SKM-1 (cell line): ENCODE measurements around the gene TMEM174.

Source experiments
- DNase-seq: peaks from one replicate; lab custom pipeline; 2025; ENCODE audit not compliant: unreplicated experiment; lab: John Stamatoyannopoulos, UW

The TMEM174 gene, protein sequence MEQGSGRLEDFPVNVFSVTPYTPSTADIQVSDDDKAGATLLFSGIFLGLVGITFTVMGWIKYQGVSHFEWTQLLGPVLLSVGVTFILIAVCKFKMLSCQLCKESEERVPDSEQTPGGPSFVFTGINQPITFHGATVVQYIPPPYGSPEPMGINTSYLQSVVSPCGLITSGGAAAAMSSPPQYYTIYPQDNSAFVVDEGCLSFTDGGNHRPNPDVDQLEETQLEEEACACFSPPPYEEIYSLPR

GRCh38 chr5:73172951-73173350, at the start of gene TMEM174:
Gene TMEM174, plus strand, starts transcription at chr5:73173193. Its CDS starts 51 bp downstream, at chr5:73173244.
- no peak for DNase-seq

DNA sequence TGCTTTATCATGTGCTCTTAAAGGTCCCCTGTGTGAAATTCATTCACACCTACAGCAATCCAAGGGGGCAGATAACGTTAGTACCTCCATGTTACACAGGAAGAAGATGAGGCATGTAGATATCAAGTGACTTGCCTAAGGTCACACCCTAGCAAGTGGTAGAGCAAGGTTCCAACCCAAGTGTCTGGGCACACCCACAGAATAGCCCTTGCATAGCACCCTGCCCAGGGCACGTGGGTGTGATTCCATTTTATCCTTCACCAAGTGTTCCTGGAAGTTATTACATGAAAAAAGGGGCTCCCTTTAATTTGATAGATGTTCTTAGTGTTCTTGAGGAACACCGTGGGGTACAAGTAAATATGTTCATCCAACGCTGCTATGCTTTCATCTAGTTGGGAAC, 47.7 kb upstream of the TMEM174 start:
- no peak for DNase-seq

DNA sequence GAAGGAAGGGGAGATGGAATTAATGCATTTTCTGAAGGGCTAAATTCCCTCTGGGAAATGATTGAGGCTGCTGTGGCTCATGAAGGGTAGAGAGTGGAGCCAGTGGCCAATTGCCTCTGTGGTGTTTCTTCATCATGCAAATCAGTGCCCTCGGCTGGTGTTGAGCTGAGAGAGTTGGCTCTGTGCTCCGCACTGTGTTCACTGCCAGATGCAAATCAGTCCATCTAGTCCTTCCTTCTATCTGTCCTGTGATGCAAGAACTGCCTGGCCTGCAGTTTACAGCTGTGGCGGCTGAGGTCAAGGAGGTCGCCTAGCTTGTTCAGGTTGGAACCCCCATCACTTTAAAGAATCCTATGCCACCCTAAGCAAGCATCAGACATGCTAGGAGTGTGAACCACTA, 46.6 kb upstream of the TMEM174 start:
- no peak for DNase-seq

GRCh38 chr5:73126957-73127356, 46.0 kb upstream of the TMEM174 start:
- DNase-seq, result no peak

DNA sequence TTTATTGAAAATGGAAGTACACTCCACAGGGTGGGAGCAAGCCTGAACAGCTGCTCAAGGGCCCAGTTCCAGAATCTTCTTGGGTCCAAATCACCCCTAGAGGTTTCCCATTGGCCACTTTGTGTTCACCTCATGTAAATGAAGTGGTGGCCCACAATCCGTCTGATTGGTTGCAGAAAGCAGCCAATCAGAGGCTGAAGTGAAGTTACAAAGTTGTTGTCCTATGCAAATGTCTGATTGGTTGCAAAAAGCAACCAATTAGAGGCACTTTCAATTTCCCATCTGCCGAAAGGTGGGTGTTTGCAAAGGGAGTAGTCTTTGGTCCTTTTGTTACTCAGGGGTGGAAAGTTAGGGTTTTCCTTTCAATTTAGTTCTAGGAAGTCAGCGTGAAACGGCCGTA, 43.9 kb upstream of the TMEM174 start:
- no peak for DNase-seq

DNA sequence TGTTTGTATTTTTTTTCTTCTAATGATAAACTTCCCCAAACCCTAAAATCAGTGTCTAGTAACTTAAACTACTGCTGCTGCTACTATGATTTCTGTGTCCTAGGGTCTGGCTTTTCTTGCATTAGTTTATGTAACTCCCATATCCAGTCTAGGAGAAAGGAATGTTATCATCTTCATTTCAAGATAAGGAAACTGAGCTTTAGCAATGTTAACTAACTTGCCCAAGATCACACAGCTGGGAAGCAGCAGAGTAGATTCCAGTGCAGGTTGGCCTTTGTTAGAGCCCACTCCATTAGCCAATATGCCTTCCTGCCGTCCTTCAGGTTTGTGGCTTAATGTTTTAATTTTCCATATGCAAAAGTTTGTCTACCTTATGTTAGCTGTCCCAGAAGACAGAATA, 42.2 kb upstream of the TMEM174 start:
- no peak for DNase-seq

GRCh38 chr5:73131711-73132425, 41.1 kb upstream of the TMEM174 start:
- DNase-seq, result no peak

GRCh38 chr5:73132759-73133158, 40.2 kb upstream of the TMEM174 start:
- no peak for DNase-seq

DNA sequence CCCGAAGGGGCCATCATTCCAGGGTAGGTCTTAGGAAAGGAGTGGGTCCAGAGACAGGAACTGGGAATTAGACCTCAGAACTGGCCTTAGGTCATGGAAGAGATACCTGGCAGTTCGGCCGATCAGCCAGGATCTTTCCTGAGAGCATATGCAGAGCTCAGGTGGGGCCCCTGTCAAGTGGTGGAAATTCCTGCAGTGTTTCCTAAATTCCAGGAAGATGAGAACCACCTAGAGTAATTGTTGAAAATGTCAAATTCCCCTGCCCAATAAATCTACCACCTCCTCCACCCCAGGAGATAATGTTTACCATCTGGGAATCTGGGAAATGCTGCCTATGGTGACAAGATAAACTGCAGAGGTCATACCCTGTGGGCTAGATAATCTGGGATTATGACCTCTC, 38.0 kb upstream of the TMEM174 start:
- no peak for DNase-seq

DNA sequence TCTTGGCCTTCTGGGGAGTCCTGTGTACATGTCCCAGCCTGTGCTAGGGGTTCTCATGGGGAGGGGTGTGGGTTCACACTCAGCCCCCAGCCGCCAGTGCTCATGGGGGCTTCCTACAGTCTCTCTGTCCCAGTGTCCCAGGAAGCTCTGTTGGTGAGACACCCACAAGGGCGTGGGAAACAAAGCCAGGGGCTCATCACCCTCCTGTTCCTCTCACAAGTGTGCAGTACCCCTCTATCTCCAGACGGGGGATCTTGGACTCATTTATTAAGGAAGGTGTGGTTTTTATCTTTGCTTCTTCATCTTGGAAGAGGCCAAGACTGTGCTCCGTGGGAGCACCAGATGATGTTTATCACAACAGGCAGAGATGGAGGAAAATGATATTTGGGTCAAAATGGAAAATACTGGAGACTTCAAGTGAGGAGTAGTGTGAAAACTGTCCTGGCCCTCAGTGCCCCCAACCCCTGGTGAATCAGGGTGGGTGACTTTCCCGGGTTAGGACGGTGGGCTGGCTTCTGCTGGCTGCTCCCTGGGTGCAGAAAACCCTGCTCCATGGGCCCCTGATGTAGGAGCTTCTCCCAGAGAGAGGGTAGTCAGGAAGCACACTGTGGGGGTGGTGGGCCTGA, 37.5 kb upstream of the TMEM174 start:
- DNase-seq, result no peak

GRCh38 chr5:73136055-73136562, 36.9 kb upstream of the TMEM174 start:
- no peak for DNase-seq

- DNase-seq, result no peak
Measured at GRCh38 chr5:73137563-73138530, 35.1 kb upstream of the TMEM174 start.

DNA sequence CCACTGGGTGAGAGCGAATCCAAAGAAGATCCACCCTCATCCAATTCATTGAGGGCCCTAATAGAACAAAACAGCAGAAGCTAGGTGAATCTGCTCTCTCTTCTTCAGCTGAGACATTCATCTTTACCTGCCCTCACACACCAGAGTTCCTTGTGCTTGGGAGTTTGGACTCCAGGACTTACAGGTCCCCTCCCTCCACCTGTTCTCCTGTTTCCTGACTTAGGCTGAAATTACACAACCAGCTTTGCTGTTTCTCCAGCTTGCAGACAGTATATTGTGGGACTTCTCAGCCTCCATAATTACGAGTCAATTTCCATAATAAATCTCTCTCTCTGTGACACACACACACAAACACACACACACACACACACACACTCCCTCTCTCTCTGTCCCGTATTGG, 33.5 kb upstream of the TMEM174 start:
- no peak for DNase-seq

DNA sequence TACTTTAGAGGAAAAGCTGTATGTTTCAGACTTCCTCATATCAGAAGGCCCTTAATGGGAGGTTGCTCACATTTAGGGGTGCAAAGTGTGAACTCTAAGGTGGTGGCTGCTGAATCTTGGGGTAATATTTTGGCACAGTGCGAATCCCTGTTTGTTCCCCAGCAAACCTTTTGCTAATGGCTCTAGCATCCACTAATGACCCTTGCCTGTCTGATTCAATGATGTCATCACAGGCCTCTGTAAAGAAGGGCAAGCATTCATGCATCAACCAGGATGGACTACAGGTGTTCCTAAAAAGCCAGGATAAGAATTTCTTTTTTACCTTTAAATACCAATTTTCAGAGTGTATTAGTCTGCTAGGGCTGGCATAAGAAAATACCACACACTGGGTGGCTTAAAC, 32.2 kb upstream of the TMEM174 start:
- DNase-seq, result no peak

DNA sequence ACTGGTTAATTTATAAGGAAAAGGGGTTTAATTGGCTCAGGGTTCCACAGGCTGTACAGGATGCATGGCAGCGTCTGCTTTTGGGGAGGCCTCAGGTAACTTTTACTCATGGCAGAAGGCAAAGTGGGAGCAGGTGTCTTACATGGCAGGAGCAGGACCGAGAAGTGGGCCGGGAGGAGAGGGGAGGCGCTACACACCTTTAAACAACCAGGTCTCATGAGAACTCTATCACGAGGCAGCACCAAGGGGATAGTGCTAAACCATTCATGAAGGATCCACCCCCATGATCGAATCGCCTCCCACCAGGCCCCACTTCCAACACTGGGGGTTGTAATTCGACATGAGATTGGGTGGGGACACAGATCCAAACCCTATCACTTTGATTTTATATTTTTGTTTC, 31.0 kb upstream of the TMEM174 start:
- DNase-seq, result no peak

GRCh38 chr5:73143716-73144115, 29.3 kb upstream of the TMEM174 start:
- DNase-seq, result no peak

- DNase-seq, result no peak
Measured at GRCh38 chr5:73149540-73149939, 23.5 kb upstream of the TMEM174 start.

GRCh38 chr5:73150876-73151275, 22.1 kb upstream of the TMEM174 start:
- no peak for DNase-seq

GRCh38 chr5:73151766-73152410, 21.1 kb upstream of the TMEM174 start:
- no peak for DNase-seq
